ENCODE data around the gene C2orf69. TPM values are rescaled to one million over a fixed set of nuclear protein-coding genes. Genes with fewer than 3 reads are reported as not detected.

Gene C2orf69
- total and polyA plus RNA-seq, 2 of the 8 experiments (the other 6 are each of a cell fraction or from before 2014, with no cell fraction given) = 3.9 to 32.0 TPM

- Histone ChIP-seq H3K4me3 (ENCODE audit: extremely low read depth in 1 of 4, insufficient read depth in 2 of 4, low read depth in 3 of 4, low read length in 4 of 4) (no peak overlapping the region), H3K4me1 (replicated peaks in 1 of 4; ENCODE audit: control insufficient read depth in 3 of 4, insufficient read depth in 4 of 4, low read length in 3 of 4) (no peaks in the 10 kb centered on the region), H3K4me2 (ENCODE audit: insufficient read depth in 1 of 2, low read depth in 2 of 2, low read length in 2 of 2) (no peak overlapping the region), H4K91ac (replicated peaks; ENCODE audit: insufficient read length, low read length) (no peak overlapping the region), H3K23me2 (ENCODE audit: low read depth, low read length) (no peaks in the 10 kb centered on the region; the same call in 1 of the 2 replicates), H3K14ac (ENCODE audit: insufficient read length) (no peak overlapping the region), H2BK12ac (ENCODE audit: low read depth, low read length) (no peak overlapping the region), H3K9ac (replicated peaks in 1 of 4; ENCODE audit: extremely low read depth in 1 of 4, low read depth in 3 of 4, low read length in 3 of 4) (no peak overlapping the region), H4K8ac (ENCODE audit: extremely low read depth, insufficient read depth, low read length) (no peak overlapping the region), H3K36me3 (ENCODE audit: control insufficient read depth in 2 of 4, insufficient read depth in 4 of 4, low read length in 3 of 4) (peaks cover 10 to 71% (median 25%) of the 10 kb centered on the region in 4 experiments), H2BK20ac (ENCODE audit: low read length) (no peak overlapping the region), H3K18ac (ENCODE audit: extremely low read depth, low read length) (no peak overlapping the region), H4K20me1 (replicated peaks in 1 of 2; ENCODE audit: control insufficient read depth in 1 of 2, insufficient read depth in 2 of 2, low read length in 2 of 2) (peaks cover 3 to 4% of the 10 kb centered on the region in 2 experiments), H2BK120ac (replicated peaks; ENCODE audit: low read depth, low read length) (no peak overlapping the region), H3K23ac (ENCODE audit: insufficient read length) (no peak overlapping the region), H2AK5ac (ENCODE audit: low read depth, low read length) (no peak overlapping the region), H2AFZ (ENCODE audit: low read length) (no peak overlapping the region), H3K4ac (replicated peaks; ENCODE audit: insufficient read length, low read depth, low read length) (no peak overlapping the region), H2BK15ac (ENCODE audit: low read length) (no peak overlapping the region), H2BK5ac (ENCODE audit: low read depth, low read length) (no peak overlapping the region), H3K79me2 (ENCODE audit: control insufficient read depth in 1 of 2, insufficient read depth in 2 of 2, low read length in 2 of 2) (peaks cover 0 to 28% of the 10 kb centered on the region in 2 experiments; a peak in 2 of 4 replicates), H3K79me1 (ENCODE audit: low read depth, low read length) (peaks cover 6% of the 10 kb centered on the region), H3K56ac (replicated peaks; ENCODE audit: insufficient read length, low read depth, low read length) (no peak overlapping the region), H3K9me3 (ENCODE audit: insufficient read depth in 2 of 2, low read depth in 1 of 2, low read length in 1 of 2) (no peaks in the 10 kb centered on the region), H3K27ac (ENCODE audit: low read depth, low read length) (no peak overlapping the region), H4K5ac (ENCODE audit: insufficient read length, low read depth, low read length) (no peak overlapping the region), H3K27me3 (replicated peaks in 1 of 4; ENCODE audit: control insufficient read depth in 3 of 4, extremely low read depth in 1 of 4, insufficient read depth in 3 of 4, low read length in 3 of 4) (no peaks in the 10 kb centered on the region)
- ChIA-PET POLR2A (ENCODE audit: partially characterized antibody) (interaction anchor here (0.9 kb wide), 1 partner anchor 8 kb away, joined by 3 read pairs; the partner anchor contains the start of genes MAIP1 and TYW5), CTCF (ENCODE audit: partially characterized antibody) (interaction anchor here (0.7 kb wide), 1 partner anchor 26 kb away, joined by 3 read pairs; no protein-coding TSS in a partner anchor)
- no peak for FAIRE-seq
- DNase-seq (ENCODE audit: low read depth in 1 of 2, low spot score in 2 of 2) = no peak
- TF ChIP-seq YY1 (IDR thresholded peaks at IDR 0.05; ENCODE audit: low read depth, low read length) = no peak
- no peak for TF ChIP-seq NRF1 (IDR thresholded peaks at IDR 0.05; ENCODE audit: low read depth, low read length)
- no peak for TF ChIP-seq RNF2 (IDR thresholded peaks at IDR 0.05; ENCODE audit: borderline replicate concordance, low read depth, low read length, missing control alignments, poor library complexity, severe bottlenecking)
- no peak for TF ChIP-seq EGR1 (IDR thresholded peaks at IDR 0.05; ENCODE audit: borderline replicate concordance, low read depth, low read length)
- no peak for TF ChIP-seq SP4 (IDR thresholded peaks at IDR 0.05; ENCODE audit: low read length)
- no peak for TF ChIP-seq KDM4A (IDR thresholded peaks at IDR 0.05; ENCODE audit: low read depth, low read length, severe bottlenecking)
- TF ChIP-seq POLR2AphosphoS5 (IDR thresholded peaks at IDR 0.05; ENCODE audit: low read depth, low read length) = no peak
- TF ChIP-seq JUND (IDR thresholded peaks at IDR 0.05; ENCODE audit: low read length) = no peak
- no peak for TF ChIP-seq SRF (IDR thresholded peaks at IDR 0.05; ENCODE audit: low read depth, low read length)
- TF ChIP-seq HDAC6 (IDR thresholded peaks at IDR 0.05; ENCODE audit: low read depth, low read length) = no peak
These were observed 35.7 kb downstream of the C2orf69 start for GRCh38 chr2:199946836-199947235.

Measured in H1 (cell line).